Cardiac muscle cell (in vitro differentiated cells and primary cell): ENCODE results near the gene RNU6-1. TPM values are rescaled to one million over a fixed set of nuclear protein-coding genes. Genes with fewer than 3 reads are reported as not detected.

ENCODE experiments used
- DNase-seq, 2 donors: peaks; one replicate each; pipeline versions ENCODE4 v3.0.0 to v3.0.0-alpha.2; 2010 to 2017; ENCODE audit warnings: low read depth in 1 of 2, low spot score in 1 of 2
- H3K27ac ChIP-seq: fragments of 200-600 bp; sonication (generic); 2 replicates; pipeline ENCODE4 v1.5.1; 2016
- H3K27me3 ChIP-seq: fragments of 200-600 bp; sonication (generic); 2 replicates; pipeline ENCODE4 v1.6.0; 2016; ENCODE audit warnings: control low read depth
- H3K36me3 ChIP-seq: fragments of 200-600 bp; sonication (generic); 2 replicates; pipeline ENCODE4 v1.5.1; 2016; ENCODE audit warnings: control low read depth
- H3K4me1 ChIP-seq: fragments of 200-600 bp; sonication (generic); 2 replicates; pipeline ENCODE4 v1.8.1; 2017; ENCODE audit warnings: low read depth, mild to moderate bottlenecking, mixed run types
- H3K4me3 ChIP-seq: fragments of 200-600 bp; sonication (generic); 2 replicates; pipeline ENCODE4 v1.5.1; 2016; ENCODE audit warnings: mild to moderate bottlenecking
- H3K9me3 ChIP-seq: fragments of 200-600 bp; sonication (generic); 2 replicates; pipeline ENCODE4 v1.5.1; 2017; ENCODE audit warnings: low read depth, mild to moderate bottlenecking, control low read depth
- polyA plus RNA-seq: library from polyadenylated mRNA; unstranded; fragments of >200 nt; fragmentation: Nextera tagmentation; extraction: Ambion mirVana; gene quantifications from 2 replicates; pipeline ENCODE4 v1.2.1, GENCODE V29; 2016
- total RNA-seq: library from RNA; depleted of rRNA; stranded (reverse); fragments of >200 nt; gene quantifications from 2 replicates; pipeline ENCODE4 v1.2.3, GENCODE V29; 2016
- TF ChIP-seq, protein P1 (sequence below): IDR thresholded peaks from 2 replicates; pipeline ENCODE4 v1.5.1; 2012; ENCODE audit warnings: low read depth, mild to moderate bottlenecking, low read length

The RNU6-1 gene
- total and polyA plus RNA-seq, 2 experiments from 2014 or later, result not detected

- peaks cover 71% of the 10 kb centered on the region for H3K27me3 ChIP-seq
- H3K36me3 ChIP-seq, result no peaks in the 10 kb centered on the region
- no peak for DNase-seq
- H3K27ac ChIP-seq, result no peak overlapping the region
- H3K4me1 ChIP-seq, result no peaks in the 10 kb centered on the region
- no peak overlapping the region for H3K4me3 ChIP-seq
- no peaks in the 10 kb centered on the region for H3K9me3 ChIP-seq
- TF ChIP-seq, protein P1, sequence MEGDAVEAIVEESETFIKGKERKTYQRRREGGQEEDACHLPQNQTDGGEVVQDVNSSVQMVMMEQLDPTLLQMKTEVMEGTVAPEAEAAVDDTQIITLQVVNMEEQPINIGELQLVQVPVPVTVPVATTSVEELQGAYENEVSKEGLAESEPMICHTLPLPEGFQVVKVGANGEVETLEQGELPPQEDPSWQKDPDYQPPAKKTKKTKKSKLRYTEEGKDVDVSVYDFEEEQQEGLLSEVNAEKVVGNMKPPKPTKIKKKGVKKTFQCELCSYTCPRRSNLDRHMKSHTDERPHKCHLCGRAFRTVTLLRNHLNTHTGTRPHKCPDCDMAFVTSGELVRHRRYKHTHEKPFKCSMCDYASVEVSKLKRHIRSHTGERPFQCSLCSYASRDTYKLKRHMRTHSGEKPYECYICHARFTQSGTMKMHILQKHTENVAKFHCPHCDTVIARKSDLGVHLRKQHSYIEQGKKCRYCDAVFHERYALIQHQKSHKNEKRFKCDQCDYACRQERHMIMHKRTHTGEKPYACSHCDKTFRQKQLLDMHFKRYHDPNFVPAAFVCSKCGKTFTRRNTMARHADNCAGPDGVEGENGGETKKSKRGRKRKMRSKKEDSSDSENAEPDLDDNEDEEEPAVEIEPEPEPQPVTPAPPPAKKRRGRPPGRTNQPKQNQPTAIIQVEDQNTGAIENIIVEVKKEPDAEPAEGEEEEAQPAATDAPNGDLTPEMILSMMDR, result no peak
Measured at GRCh38 chr15:67801926-67802914, 37.6 kb downstream of the RNU6-1 start.

- H3K9me3 ChIP-seq, result no peaks in the 10 kb centered on the region
- no peak for DNase-seq
- H3K4me3 ChIP-seq, result no peak overlapping the region
- no peaks in the 10 kb centered on the region for H3K36me3 ChIP-seq
- TF ChIP-seq, protein P1, result no peak
- H3K27ac ChIP-seq, result no peak overlapping the region
- peaks cover 65% of the 10 kb centered on the region for H3K27me3 ChIP-seq
- H3K4me1 ChIP-seq, result no peaks in the 10 kb centered on the region
Measured at GRCh38 chr15:67801142-67801541, 38.7 kb downstream of the RNU6-1 start.

DNA sequence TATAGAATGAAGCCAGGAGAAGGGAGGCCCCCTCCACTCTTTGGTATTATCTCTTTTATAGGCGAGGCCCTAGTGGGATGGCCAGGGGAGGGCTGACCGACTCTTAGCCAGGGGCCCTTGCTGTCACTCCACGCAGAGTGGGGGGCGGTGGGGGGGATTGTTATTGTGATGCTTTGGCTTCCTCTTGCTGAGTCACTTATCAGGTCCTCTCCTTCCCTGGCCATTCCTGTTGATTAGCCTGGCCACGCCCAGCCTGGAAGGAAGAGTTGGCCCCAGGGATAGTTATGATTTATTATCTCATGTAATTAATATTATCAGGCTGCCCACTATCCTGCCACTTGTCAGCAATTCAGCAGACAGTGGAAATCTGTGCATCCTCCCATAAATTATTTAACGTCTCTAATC is 40.0 kb downstream of the RNU6-1 start:
- TF ChIP-seq, protein P1, result no peak
- Histone ChIP-seq H3K36me3 (no peaks in the 10 kb centered on the region), H3K4me3 (no peak overlapping the region), H3K27me3 (peaks cover 53% of the 10 kb centered on the region), H3K27ac (no peak overlapping the region), H3K9me3 (no peaks in the 10 kb centered on the region), H3K4me1 (no peaks in the 10 kb centered on the region)
- DNase-seq, result no peak

- Histone ChIP-seq H3K27ac (no peak overlapping the region), H3K27me3 (peaks cover 42% of the 10 kb centered on the region), H3K4me1 (no peaks in the 10 kb centered on the region)
Measured at GRCh38 chr15:67796196-67797127, 43.4 kb downstream of the RNU6-1 start.

More at GRCh38 chr15:67796196-67797127, 43.4 kb downstream of the RNU6-1 start:
- Histone ChIP-seq H3K36me3 (no peaks in the 10 kb centered on the region), H3K9me3 (no peaks in the 10 kb centered on the region), H3K4me3 (no peak overlapping the region)
- DNase-seq, result peak in 1 of 2 donors; percentile 21
- TF ChIP-seq, protein P1, result no peak
